ENCODE measurements around the gene PIP5K1B.

- TF ChIP-seq CTCF (conservative IDR thresholded peaks at IDR 0.05; ENCODE audit: low read depth, low read length), result no peak
- no peak for TF ChIP-seq EZH2phosphoT487 (IDR thresholded peaks at IDR 0.05; ENCODE audit: borderline replicate concordance, low read length)
Measured at GRCh38 chr9:69029535-69029934, 324.5 kb downstream of the PIP5K1B start.

All from PC-3 (cell line).